ENCODE data around the gene CDKAL1. TPM values are rescaled to one million over a fixed set of nuclear protein-coding genes. Genes with fewer than 3 reads are reported as not detected.

CDKAL1 gene
- total and polyA plus RNA-seq, 2 of the 8 experiments (the other 6 are each of a cell fraction or from before 2014, with no cell fraction given), result 8.4 to 24.6 TPM

DNA sequence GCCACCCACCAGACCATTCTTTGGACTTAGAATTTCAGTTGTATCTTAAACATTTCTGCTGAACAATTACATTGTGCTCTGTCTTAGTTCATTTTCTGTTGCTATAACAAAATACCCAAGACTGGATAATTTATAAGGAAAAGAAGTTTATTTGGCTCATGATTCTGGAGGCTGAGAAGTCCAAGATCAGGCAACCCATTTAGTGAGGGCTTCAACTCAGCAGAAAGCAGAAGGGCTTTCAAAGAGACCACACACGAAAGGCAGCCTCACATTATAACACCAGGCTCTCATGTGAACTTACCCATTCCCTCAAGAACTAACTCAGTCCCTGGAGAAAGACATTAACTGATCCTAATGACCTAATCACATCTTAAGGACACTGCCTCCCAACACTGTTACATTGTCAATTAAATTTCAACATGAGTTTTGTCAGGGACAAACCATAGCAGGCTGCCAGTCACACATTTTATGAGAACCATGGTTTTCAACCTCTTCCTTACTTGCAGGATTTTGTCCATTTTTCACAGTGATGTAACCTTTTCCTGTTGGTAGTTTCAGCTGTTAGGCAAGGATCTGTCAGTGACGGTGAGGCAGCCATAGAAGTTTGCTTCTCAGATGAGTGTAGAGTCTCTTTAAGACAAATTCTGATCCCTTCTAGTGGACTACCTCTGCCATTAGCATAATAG, 659.7 kb downstream of the CDKAL1 start:
- no peaks in the 10 kb centered on the region for H3K27me3 ChIP-seq (replicated peaks in 1 of 4; ENCODE audit: control insufficient read depth in 3 of 4, extremely low read depth in 1 of 4, insufficient read depth in 3 of 4, low read length in 3 of 4)
- H3K14ac ChIP-seq (ENCODE audit: insufficient read length), result no peak overlapping the region
- H2AK5ac ChIP-seq (ENCODE audit: low read depth, low read length), result no peak overlapping the region
- no peaks in the 10 kb centered on the region for H4K20me1 ChIP-seq (replicated peaks in 1 of 2; ENCODE audit: control insufficient read depth in 1 of 2, insufficient read depth in 2 of 2, low read length in 2 of 2)
- H3K23me2 ChIP-seq (ENCODE audit: low read depth, low read length), result no peaks in the 10 kb centered on the region
- H2BK120ac ChIP-seq (replicated peaks; ENCODE audit: low read depth, low read length), result no peak overlapping the region
- H3K36me3 ChIP-seq (ENCODE audit: control insufficient read depth in 2 of 4, insufficient read depth in 4 of 4, low read length in 3 of 4), result no peaks in the 10 kb centered on the region; a peak in 2 of 8 replicates
- H3K4me2 ChIP-seq (ENCODE audit: insufficient read depth in 1 of 2, low read depth in 2 of 2, low read length in 2 of 2), result no peak overlapping the region
- 97% methylated on average over 2 of the region's 2 CpGs; no CpG with 5 or more reads in 1 of the 2 experiments for WGBS, 2 experiments (ENCODE audit: extremely low coverage in 1 of 2, insufficient coverage in 1 of 2, insufficient read length in 1 of 2, insufficient replicate concordance in 2 of 2, low coverage in 1 of 2, low lambda C conversion rate in 2 of 2, missing lambda C conversion rate in 1 of 2)
- no peak overlapping the region for H2AFZ ChIP-seq (ENCODE audit: low read length)
- CTCF ChIA-PET (ENCODE audit: partially characterized antibody), result no interaction called here
- POLR2A ChIA-PET (ENCODE audit: partially characterized antibody), result no interaction called here
- H4K5ac ChIP-seq (ENCODE audit: insufficient read length, low read depth, low read length), result no peak overlapping the region
- no peak overlapping the region for H3K18ac ChIP-seq (ENCODE audit: extremely low read depth, low read length)
- H3K27ac ChIP-seq (ENCODE audit: low read depth, low read length), result no peak overlapping the region
- H2BK5ac ChIP-seq (ENCODE audit: low read depth, low read length), result no peak overlapping the region
- H2BK20ac ChIP-seq (ENCODE audit: low read length), result no peak overlapping the region
- no peak overlapping the region for H3K9ac ChIP-seq (replicated peaks in 1 of 4; ENCODE audit: extremely low read depth in 1 of 4, low read depth in 3 of 4, low read length in 3 of 4)
- H3K23ac ChIP-seq (ENCODE audit: insufficient read length), result no peak overlapping the region
- H2BK15ac ChIP-seq (ENCODE audit: low read length), result 0 out of 2 replicates have a peak overlapping the region, but pooled peaks have one; percentile 34
- no peak overlapping the region for H4K8ac ChIP-seq (ENCODE audit: extremely low read depth, insufficient read depth, low read length)
- H3K4ac ChIP-seq (replicated peaks; ENCODE audit: insufficient read length, low read depth, low read length), result no peak overlapping the region
- FAIRE-seq (no peak), DNase-seq (ENCODE audit: low read depth in 1 of 2, low spot score in 2 of 2) (no peak)
- H3K79me1 ChIP-seq (ENCODE audit: low read depth, low read length), result no peaks in the 10 kb centered on the region
- no peaks in the 10 kb centered on the region for H3K9me3 ChIP-seq (ENCODE audit: insufficient read depth in 2 of 2, low read depth in 1 of 2, low read length in 1 of 2)
- TF ChIP-seq TAF7 (optimal IDR thresholded peaks at IDR 0.05; ENCODE audit: borderline replicate concordance, low read depth, low read length) (no peak), SRF (IDR thresholded peaks at IDR 0.05; ENCODE audit: low read depth, low read length) (no peak)
- H3K79me2 ChIP-seq (ENCODE audit: control insufficient read depth in 1 of 2, insufficient read depth in 2 of 2, low read length in 2 of 2), result no peaks in the 10 kb centered on the region
- H3K4me1 ChIP-seq (replicated peaks in 1 of 4; ENCODE audit: control insufficient read depth in 3 of 4, insufficient read depth in 4 of 4, low read length in 3 of 4), result peaks cover 0 to 2% (median under 1%) of the 10 kb centered on the region in 4 experiments; a peak in 2 of 7 replicates
- no peak overlapping the region for H3K56ac ChIP-seq (replicated peaks; ENCODE audit: insufficient read length, low read depth, low read length)
- no peak overlapping the region for H2BK12ac ChIP-seq (ENCODE audit: low read depth, low read length)
- H4K91ac ChIP-seq (replicated peaks; ENCODE audit: insufficient read length, low read length), result no peak overlapping the region
- H3K4me3 ChIP-seq (ENCODE audit: extremely low read depth in 1 of 4, insufficient read depth in 2 of 4, low read depth in 3 of 4, low read length in 4 of 4), result no peak overlapping the region

All from H1 (cell line).